Measurements from ENCODE around the gene NQO1.
"Not testable (repeated sequence)": the region's sequence is repeated elsewhere in the genome, so short reads cannot be mapped to it uniquely, and the experiment has no call there.

NQO1 gene

GRCh38 chr16:69741951-69742904 is 15.9 kb upstream of the NQO1 start:
- DNase-seq = no peak

GRCh38 chr16:69741519-69741918 is 15.2 kb upstream of the NQO1 start:
- no peak for DNase-seq

DNA sequence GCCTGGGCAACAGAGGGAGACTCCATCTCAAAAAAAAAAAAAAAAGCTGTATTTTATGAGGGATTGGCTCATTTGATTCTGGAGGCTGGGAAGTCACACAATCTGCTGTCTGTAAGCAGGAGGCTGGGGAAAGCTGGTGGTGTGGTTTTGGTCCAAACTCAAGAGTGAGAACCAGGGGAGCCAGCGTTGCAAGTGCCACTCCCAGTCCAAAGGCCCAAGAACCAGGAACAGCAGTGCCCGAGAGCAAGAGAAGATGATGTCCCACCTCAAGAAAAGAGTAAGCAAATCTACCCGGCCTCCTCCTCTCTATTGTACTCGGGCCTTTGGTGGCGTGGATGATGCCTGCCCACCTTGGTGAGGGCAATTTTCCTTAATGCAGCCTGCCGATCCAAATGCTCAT is 5.7 kb upstream of the NQO1 start:
- DNase-seq = no peak

DNA sequence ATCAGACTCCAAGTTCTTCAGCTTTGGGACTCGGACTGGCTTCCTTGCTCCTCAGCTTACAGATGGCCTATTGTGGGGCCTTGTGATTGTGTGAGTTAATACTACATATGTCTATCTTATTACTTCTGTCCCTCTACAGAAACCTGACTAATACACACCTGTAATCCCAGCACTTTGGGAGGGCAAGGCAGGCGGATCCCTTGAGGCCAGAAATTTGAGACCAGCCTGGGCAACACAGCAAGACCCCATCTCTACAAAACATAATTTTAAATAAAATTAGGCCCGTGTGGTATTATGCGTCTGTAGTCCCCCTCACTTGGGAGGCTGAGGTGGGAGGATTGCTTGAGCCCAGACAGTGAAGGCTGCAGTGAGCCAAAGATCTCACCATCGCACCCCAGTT is 4.9 kb upstream of the NQO1 start:
- not testable (repeated sequence) for DNase-seq

- not testable (repeated sequence) for DNase-seq
These were observed 2.7 kb upstream of the NQO1 start for GRCh38 chr16:69729030-69729429.

DNA sequence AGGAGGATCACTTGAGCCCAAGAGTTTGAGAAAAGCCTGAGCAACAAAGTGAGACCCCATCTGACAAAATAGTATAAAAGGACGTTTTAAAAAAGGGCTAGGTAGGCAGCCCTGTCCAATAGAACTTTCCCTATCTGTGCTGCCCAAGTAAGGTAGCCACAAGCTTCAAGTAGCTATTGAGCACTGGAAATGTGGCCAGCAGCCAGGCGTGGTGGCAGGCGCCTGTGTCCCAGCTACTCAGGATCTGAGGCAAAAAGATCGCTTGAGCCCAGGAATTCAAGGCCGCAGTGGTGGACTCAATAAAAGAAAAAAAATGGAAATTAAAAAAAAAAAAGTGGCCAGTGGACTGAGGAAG is 1.5 kb upstream of the NQO1 start:
- no peak for DNase-seq

DNA sequence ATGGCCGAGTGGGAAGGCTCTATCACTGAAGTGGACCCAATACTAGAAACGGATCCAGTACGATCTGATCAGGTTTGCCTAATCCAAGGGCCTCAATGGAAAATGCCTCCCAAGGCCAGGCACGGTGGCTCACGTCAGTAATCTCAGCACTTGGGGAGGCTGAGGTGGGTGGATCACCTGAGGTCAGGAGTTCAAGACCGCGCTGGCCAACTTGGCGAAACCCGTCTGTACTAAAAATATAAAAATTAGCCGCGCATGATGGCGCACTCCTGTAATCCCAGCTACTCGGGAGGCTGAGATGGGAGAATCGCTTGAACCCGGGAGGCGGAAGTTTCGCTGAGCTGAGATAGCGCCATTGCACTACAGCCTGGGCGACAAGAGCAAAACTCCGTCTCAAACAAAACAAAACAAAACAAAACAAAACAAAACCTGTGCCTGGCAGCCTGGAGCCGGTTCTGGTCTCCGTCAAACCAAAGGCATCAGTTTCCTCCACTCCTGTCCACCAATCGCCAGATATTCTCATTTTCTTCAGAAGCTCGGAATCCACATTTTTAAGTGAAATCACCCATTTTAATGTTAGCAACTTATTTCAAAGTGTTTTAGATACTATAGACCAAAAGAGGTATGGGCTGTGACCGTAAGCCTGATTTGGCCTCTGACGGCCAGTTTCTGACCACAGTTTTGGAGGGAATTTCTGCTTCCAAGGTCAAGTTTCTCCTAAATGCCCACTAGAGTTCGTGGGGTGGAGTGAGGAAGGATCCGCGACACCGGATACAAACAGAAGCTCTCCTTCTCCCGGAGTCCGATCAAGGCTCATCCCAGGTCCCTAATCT is 664 bp downstream of the NQO1 start:
- no peak for DNase-seq

DNA sequence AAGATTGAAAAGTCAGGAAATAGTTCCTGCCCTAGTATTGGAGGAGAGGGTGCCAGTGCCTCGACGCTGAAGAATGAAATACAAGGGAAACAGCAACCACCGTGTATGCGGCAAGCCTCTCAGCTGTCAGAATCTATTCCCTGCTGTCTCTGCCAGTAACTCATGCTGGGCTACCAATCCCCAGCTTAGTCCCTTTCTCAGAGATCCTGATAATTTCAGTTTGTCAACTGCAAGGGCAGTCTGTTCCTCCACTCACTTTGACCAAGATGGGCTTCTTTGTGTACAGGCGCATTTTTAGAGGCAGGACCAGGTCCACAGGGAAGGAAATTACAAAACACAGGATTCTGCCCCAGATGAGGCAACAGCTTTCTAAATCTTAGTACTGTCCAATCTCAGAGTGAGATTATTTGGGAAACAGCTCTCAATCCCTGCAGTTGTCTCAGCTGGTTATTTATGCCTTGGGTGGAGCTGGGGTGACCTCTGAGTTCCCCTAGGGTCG is 1.3 kb downstream of the NQO1 start:
- no peak for DNase-seq

DNA sequence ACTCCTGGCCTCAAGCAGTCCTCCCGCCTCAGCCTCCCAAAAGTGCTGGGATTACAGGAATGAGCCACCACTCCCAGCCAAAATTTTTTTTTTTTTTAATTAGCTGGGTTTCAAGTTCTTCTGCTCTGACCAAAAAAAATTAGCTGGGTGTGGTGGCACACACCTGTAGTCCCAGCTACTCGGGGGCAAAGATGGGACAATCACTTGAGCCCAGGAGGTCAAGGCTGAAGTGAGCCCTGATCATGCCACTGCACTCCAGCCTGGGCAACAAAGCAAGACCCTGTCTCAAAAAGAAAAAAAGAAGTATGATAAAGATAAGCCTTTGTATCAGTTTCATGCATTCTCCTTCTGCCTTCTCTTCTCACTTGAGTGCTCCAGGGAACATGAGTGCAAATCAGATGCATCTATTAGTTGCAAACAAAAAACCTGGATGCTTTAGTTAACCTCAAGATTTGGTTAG is 1.9 kb downstream of the NQO1 start:
- DNase-seq = no peak

GRCh38 chr16:69721441-69721957 is 4.9 kb downstream of the NQO1 start:
- DNase-seq = no peak

DNA sequence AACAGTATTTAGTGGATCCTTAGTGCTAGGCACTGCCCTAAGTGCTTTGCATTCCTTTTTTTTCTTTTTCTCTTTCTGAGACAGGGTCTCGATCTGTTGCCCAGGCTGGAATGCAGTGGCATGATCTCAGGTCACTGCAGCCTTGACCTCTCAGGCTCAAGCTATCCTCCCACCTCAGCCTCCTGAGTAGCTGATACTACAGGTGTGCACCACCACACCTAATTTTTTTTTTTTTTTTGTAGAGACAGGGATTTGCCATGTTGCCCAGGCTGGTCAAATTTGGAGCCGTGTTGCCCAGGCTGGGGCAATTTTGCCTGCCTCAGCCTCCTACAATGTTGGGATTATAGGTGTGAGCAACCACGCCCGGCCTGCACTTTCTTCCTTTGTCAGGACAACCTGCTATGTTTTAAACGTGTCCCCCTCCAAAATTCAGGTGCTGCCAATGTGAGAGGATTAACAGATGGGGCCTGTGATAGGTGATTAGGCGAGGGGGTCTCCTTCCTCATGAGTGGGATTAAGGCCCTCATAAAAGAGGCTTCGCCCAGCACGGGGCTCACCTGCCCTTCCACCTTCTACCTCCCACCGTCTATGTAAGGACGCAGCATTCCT is 5.4 kb downstream of the NQO1 start:
- no peak for DNase-seq

- no peak for DNase-seq
These were observed 8.1 kb downstream of the NQO1 start for GRCh38 chr16:69718111-69718764.

DNA sequence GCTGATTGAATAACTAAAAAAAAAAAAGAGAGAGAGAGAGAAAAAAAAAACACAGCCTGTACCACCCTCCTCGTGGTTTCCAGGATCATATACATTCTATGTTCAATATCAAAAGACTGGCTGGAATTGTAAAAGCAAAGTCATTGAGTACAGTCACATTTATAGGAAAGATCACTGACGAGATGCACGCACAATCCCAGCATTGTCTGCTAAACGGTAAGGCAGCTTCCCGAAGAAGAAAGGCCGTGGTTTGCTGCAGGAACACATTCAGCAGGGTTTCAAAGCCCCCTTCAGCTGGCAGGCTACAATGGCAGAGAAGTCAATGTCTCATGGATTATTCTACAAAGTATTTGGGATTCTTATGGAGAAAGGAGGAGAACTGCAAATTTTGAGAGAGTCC is 9.3 kb downstream of the NQO1 start:
- DNase-seq = no peak

DNA sequence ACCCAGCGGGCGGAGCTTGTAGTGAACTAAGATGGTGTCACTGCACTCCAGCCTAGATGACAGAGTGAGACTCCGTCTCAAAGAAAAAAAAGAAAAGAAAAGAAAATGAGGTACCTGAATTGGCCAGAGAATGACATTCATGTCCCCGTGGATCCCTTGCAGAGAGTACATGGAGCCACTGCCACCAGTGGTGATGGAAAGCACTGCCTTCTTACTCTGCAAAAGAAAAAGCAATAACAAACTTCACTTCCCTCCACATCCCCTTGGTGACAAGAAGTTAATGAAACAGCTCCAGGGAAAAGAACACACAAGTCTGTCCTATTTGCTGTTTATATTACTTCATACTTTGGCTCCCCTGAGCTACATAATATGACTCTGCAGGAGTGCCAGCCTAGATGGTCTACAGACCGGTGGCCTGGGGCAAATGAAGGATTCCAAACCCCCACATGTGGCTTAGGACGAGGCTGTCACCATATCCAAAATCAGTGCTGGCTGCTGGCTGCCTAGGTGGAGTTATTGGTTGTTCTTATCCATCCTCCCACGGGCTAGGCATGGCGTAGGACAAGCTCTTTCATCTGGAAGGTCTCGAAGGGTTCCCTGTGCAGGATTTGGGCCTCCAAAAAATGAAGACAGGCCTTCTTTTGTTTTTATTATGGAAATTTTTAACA is 13.3 kb downstream of the NQO1 start:
- DNase-seq = no peak

- DNase-seq = no peak
These were observed 14.1 kb downstream of the NQO1 start for GRCh38 chr16:69712277-69712676.

GRCh38 chr16:69711115-69711740 is 15.1 kb downstream of the NQO1 start:
- DNase-seq = peak; percentile 19

DNA sequence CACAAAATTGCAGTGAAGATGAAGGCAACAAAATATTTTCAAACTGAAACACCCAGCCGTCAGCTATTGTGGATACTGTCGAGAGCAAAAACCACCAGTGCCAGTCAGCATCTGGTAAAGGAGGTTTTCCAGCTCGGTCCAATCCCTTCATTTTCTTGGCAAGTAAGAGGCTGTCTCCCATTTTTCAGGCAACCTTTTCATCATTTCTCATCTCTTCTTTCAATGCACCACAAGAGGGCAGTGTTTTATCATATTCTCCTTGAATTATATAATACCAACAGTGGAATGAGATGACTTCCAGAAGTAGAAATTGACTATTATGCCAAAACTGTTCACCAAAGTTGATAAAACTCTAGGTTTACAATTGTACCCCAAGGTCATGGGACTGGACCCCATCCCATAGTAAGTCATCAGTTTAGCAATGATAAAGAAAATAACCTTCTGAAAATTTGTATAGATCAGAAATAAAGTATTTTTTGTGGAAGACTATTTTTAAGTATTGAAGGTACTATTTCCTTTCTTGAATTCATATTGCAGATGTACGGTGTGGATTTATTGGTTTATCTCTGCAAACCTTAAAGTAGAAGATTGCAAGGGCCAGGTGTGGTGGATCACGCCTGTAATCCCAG is 16.8 kb downstream of the NQO1 start:
- no peak for DNase-seq

GRCh38 chr16:69707920-69708683 is 18.3 kb downstream of the NQO1 start:
- no peak for DNase-seq

DNA sequence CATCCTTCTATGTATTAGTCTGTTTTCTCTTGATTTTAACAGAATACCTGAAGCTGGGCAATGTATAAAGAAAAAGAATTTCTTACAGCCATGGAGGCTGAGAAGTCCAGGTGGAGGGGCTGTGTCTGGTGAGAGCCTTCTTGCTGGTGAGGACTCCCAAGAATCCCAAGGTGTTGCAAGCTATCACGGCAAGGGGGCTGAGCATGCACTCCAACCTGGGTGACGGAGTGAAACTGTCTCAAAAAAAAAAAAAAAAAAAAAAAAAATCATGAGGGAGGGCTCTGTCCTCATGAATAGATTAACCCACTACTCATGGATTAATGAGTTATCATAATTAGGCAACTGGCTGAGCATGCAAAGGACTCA is 19.4 kb downstream of the NQO1 start:
- DNase-seq = no peak
